Calu3 (cell line): ENCODE results near the gene KIAA0232. TPM values are rescaled to one million over a fixed set of nuclear protein-coding genes. Genes with fewer than 3 reads are reported as not detected.

Source experiments
- BruUV-seq: library from RNA; stranded (reverse); fragments of 400-500 nt; replicated peaks from 2 replicates; lab custom pipeline; 2021; lab: Mats Ljungman, UMichigan
- CTCF ChIA-PET: fragments of 300-600 bp; sonication (Branson Sonifier 250); formaldehyde crosslinking; loops from one replicate; lab custom pipeline; 2022; ENCODE audit warnings: antibody characterized with exemption; lab: Charles Lee
- DNase-seq: peaks from one replicate; pipeline ENCODE4 v3.0.0; 2022
- H3K27ac Mint-ChIP-seq: one replicate; pipeline ENCODE4 v1.8.0; 2022; ENCODE audit warnings: mixed read lengths; ENCODE audit not compliant: unreplicated experiment
- H3K27me3 Mint-ChIP-seq: one replicate; pipeline ENCODE4 v1.8.0; 2022; ENCODE audit warnings: mixed read lengths; ENCODE audit not compliant: unreplicated experiment
- H3K36me3 Mint-ChIP-seq: one replicate; pipeline ENCODE4 v1.8.0; 2022; ENCODE audit warnings: mild to moderate bottlenecking, moderate library complexity, mixed read lengths; ENCODE audit not compliant: insufficient read depth, unreplicated experiment
- H3K4me1 Mint-ChIP-seq: one replicate; pipeline ENCODE4 v1.8.0; 2022; ENCODE audit warnings: mild to moderate bottlenecking, low read depth, mixed read lengths; ENCODE audit not compliant: unreplicated experiment
- H3K4me3 Mint-ChIP-seq: one replicate; pipeline ENCODE4 v1.8.0; 2022; ENCODE audit warnings: mild to moderate bottlenecking, low read depth, moderate library complexity, mixed read lengths; ENCODE audit not compliant: unreplicated experiment
- H3K9me3 Mint-ChIP-seq: one replicate; pipeline ENCODE4 v1.8.0; 2022; ENCODE audit warnings: low read depth, mixed read lengths; ENCODE audit not compliant: unreplicated experiment
- intact Hi-C: fragments of 100-400 bp; cut with micrococcal nuclease; formaldehyde crosslinking; loops from one replicate; pipeline ENCODE4 v1.10.0; 2022; ENCODE audit not compliant: unreplicated experiment
- total RNA-seq: library from RNA; stranded (reverse); gene quantifications from 2 replicates; pipeline ENCODE4 v1.2.3, GENCODE V29; 2022
- TF ChIP-seq, protein P1 (sequence below): fragments of 200-600 bp; IDR thresholded peaks from one replicate; pipeline ENCODE4 v1.8.0; 2022; ENCODE audit warnings: antibody characterized with exemption; ENCODE audit not compliant: unreplicated experiment

KIAA0232 gene
- total RNA-seq, 1 experiment from 2014 or later = 17.7 TPM

DNA sequence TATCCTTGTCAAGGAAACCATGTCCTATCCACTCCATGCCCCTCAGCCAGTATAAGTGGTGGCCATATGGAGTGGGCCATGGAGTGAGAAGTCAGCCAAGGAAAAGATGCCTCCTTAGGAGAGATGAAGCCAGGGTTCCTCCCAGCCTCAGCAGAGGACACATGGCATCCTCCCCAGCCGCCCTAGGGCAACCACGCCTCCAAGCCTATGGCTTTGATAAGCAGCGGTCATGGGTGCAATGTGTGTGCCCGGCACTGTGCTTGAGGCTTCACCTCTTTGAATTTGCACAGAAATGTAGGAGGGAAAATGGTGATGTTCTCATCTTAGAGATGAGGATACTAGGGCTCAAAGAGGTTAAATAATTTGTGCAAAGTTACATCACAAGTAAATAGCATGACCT is 92.5 kb downstream of the KIAA0232 start:
- intact Hi-C loops = loop anchor here (1.0 kb wide), 1 partner anchor 155 kb away; no protein-coding TSS in a partner anchor
- Mint-ChIP-seq H3K27me3 (no peaks in the 10 kb centered on the region), H3K27ac (no peak overlapping the region), H3K9me3 (no peaks in the 10 kb centered on the region), H3K36me3 (peaks cover 21% of the 10 kb centered on the region), H3K4me3 (no peak overlapping the region), H3K4me1 (no peaks in the 10 kb centered on the region)
- DNase-seq = no peak
- TF ChIP-seq, protein P1, sequence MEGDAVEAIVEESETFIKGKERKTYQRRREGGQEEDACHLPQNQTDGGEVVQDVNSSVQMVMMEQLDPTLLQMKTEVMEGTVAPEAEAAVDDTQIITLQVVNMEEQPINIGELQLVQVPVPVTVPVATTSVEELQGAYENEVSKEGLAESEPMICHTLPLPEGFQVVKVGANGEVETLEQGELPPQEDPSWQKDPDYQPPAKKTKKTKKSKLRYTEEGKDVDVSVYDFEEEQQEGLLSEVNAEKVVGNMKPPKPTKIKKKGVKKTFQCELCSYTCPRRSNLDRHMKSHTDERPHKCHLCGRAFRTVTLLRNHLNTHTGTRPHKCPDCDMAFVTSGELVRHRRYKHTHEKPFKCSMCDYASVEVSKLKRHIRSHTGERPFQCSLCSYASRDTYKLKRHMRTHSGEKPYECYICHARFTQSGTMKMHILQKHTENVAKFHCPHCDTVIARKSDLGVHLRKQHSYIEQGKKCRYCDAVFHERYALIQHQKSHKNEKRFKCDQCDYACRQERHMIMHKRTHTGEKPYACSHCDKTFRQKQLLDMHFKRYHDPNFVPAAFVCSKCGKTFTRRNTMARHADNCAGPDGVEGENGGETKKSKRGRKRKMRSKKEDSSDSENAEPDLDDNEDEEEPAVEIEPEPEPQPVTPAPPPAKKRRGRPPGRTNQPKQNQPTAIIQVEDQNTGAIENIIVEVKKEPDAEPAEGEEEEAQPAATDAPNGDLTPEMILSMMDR = no peak
- CTCF ChIA-PET = no interaction called here
- no TSS peak for BruUV-seq

DNA sequence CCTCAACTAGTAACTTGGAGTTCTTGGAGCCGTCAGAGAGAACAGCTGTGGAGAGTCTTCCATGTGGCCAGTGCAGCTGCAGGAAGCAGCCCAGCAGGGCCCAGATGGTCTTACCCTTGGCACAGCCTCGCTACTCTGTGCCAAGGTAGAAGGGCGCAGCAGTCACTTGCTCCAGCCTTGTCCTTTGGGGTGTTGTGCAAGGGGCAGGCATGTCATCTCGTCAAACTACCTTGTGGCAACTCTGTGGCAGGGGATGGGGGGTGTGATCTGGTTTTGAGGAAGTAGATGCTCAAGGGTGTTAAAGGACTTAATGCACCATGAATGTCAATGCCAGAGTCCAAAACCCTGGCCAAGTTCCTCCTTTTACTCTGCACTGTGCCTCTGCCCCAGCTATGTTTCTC is 92.9 kb downstream of the KIAA0232 start:
- Mint-ChIP-seq H3K9me3 (no peaks in the 10 kb centered on the region), H3K36me3 (peaks cover 23% of the 10 kb centered on the region), H3K4me1 (no peaks in the 10 kb centered on the region), H3K4me3 (no peak overlapping the region), H3K27me3 (no peaks in the 10 kb centered on the region), H3K27ac (no peak overlapping the region)
- intact Hi-C loops = no loop called here
- CTCF ChIA-PET = no interaction called here
- no TSS peak for BruUV-seq
- DNase-seq = no peak
- TF ChIP-seq, protein P1 = no peak

DNA sequence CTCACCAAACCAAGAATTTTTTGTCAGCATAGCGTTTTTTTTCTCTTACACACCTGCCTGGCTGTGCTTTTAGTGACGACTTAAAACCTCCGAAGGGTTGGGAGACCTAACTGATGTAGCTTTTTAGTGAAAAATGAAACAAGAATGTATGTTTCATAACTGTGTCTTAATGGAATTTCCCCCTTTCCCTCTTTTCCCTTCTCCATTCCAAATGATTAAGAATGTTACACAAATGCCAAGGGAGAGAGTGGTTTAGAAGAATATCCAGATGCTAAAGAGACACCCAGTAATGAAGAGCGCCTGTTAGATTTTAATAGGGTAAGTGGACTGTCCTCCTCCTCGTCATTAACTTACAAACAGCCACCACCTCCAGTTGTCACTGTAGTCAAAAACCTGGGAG is 93.9 kb downstream of the KIAA0232 start:
- no peaks in the 10 kb centered on the region for H3K9me3 Mint-ChIP-seq
- no TSS peak for BruUV-seq
- CTCF ChIA-PET = no interaction called here
- intact Hi-C loops = no loop called here
- H3K4me3 Mint-ChIP-seq = no peak overlapping the region
- peaks cover 25% of the 10 kb centered on the region for H3K36me3 Mint-ChIP-seq
- DNase-seq = no peak
- H3K27ac Mint-ChIP-seq = no peak overlapping the region
- H3K27me3 Mint-ChIP-seq = no peaks in the 10 kb centered on the region
- no peaks in the 10 kb centered on the region for H3K4me1 Mint-ChIP-seq
- TF ChIP-seq, protein P1 = no peak

DNA sequence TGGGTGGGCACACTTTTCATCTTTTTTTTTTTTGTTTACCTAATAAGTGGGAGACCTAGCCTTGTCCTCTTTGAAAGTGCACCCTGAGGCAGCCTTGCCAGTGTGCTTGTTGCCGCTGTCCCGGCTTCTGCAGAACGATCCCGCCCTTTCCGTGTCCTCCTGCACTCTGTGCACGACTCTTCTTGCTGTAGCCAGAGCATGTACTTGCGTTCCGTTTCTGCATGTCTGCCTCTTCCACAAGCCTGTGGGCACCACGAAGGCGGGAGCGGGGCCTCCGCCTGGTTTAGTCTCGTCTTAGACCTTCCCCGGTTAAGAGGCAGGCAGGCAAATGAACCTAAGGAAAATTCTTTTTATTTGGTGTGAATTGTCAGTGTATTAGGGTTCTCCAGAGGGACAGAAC is 94.5 kb downstream of the KIAA0232 start:
- no peaks in the 10 kb centered on the region for H3K9me3 Mint-ChIP-seq
- no peak overlapping the region for H3K27ac Mint-ChIP-seq
- no peaks in the 10 kb centered on the region for H3K27me3 Mint-ChIP-seq
- DNase-seq = no peak
- no peaks in the 10 kb centered on the region for H3K4me1 Mint-ChIP-seq
- peaks cover 22% of the 10 kb centered on the region for H3K36me3 Mint-ChIP-seq
- TF ChIP-seq, protein P1 = no peak
- CTCF ChIA-PET = no interaction called here
- intact Hi-C loops = no loop called here
- no peak overlapping the region for H3K4me3 Mint-ChIP-seq
- no TSS peak for BruUV-seq
